Loucy (cell line): ENCODE measurements around the gene C3orf20.

Experiments used
- H2AFZ ChIP-seq: fragments of 200-600 bp; sonication (generic); 2 replicates; pipeline ENCODE4 v1.6.0; 2016; ENCODE audit warnings: antibody characterized with exemption, mild to moderate bottlenecking, low read length, moderate library complexity
- H3F3A ChIP-seq: fragments of 200-600 bp; 2 replicates; pipeline ENCODE4 v1.6.0; 2016; ENCODE audit warnings: antibody characterized with exemption, low read depth, mild to moderate bottlenecking
- H3K27me3 ChIP-seq: fragments of 200-600 bp; sonication (generic); 2 replicates; pipeline ENCODE4 v1.6.1; 2014; ENCODE audit warnings: low read length, mild to moderate bottlenecking; ENCODE audit not compliant: insufficient read depth, poor library complexity, severe bottlenecking
- H3K36me3 ChIP-seq: fragments of 200-600 bp; sonication (generic); 2 replicates; pipeline ENCODE4 v1.6.1; 2016; ENCODE audit warnings: low read length; ENCODE audit not compliant: insufficient read depth
- H3K4me1 ChIP-seq: fragments of 200-600 bp; sonication (generic); 2 replicates; pipeline ENCODE4 v1.5.1; 2014; ENCODE audit warnings: low read length, mild to moderate bottlenecking; ENCODE audit not compliant: insufficient read depth, poor library complexity, severe bottlenecking
- H3K4me2 ChIP-seq: fragments of 200-600 bp; sonication (generic); 2 replicates; pipeline ENCODE4 v1.6.0; 2014; ENCODE audit warnings: antibody characterized with exemption, low read length, low read depth, mild to moderate bottlenecking; ENCODE audit not compliant: poor library complexity, severe bottlenecking
- H3K4me3 ChIP-seq: fragments of 200-600 bp; sonication (generic); 2 replicates; pipeline ENCODE4 v1.5.1; 2014; ENCODE audit warnings: low read length, mild to moderate bottlenecking, mixed read lengths; ENCODE audit not compliant: poor library complexity, severe bottlenecking
- H3K79me2 ChIP-seq: fragments of 200-600 bp; sonication (generic); 2 replicates; pipeline ENCODE4 v1.6.1; 2014; ENCODE audit warnings: low read length; ENCODE audit not compliant: insufficient read depth
- H3K9ac ChIP-seq: fragments of 200-600 bp; sonication (generic); 2 replicates; pipeline ENCODE4 v1.6.0; 2014; ENCODE audit warnings: mild to moderate bottlenecking, low read depth, low read length, moderate library complexity; ENCODE audit not compliant: poor library complexity, severe bottlenecking
- H3K9me2 ChIP-seq: fragments of 200-600 bp; sonication (generic); replicated peaks from 2 replicates; pipeline ENCODE4 v1.6.1; 2016; ENCODE audit warnings: low read depth, low read length, mixed read lengths
- H3K9me3 ChIP-seq: fragments of 200-600 bp; sonication (generic); 2 replicates; pipeline ENCODE4 v1.6.1; 2014; ENCODE audit warnings: mild to moderate bottlenecking, antibody characterized with exemption, low read length, low read depth; ENCODE audit not compliant: insufficient read depth
- H4K20me1 ChIP-seq: fragments of 200-600 bp; sonication (generic); 2 replicates; pipeline ENCODE4 v1.6.0; 2014; ENCODE audit warnings: antibody characterized with exemption, low read length, mild to moderate bottlenecking; ENCODE audit not compliant: insufficient read depth, poor library complexity, severe bottlenecking
- CTCF ChIP-seq: fragments of 200-600 bp; sonication (generic); conservative IDR thresholded peaks from 2 replicates; pipeline ENCODE4 v1.5.1; 2014; ENCODE audit warnings: mild to moderate bottlenecking, antibody characterized with exemption, low read length
- EZH2phosphoT487 ChIP-seq: fragments of 200-600 bp; IDR thresholded peaks from 2 replicates; pipeline ENCODE4 v1.6.1; 2018; ENCODE audit warnings: antibody characterized with exemption, mild to moderate bottlenecking, moderate library complexity, borderline replicate concordance

C3orf20 gene

DNA sequence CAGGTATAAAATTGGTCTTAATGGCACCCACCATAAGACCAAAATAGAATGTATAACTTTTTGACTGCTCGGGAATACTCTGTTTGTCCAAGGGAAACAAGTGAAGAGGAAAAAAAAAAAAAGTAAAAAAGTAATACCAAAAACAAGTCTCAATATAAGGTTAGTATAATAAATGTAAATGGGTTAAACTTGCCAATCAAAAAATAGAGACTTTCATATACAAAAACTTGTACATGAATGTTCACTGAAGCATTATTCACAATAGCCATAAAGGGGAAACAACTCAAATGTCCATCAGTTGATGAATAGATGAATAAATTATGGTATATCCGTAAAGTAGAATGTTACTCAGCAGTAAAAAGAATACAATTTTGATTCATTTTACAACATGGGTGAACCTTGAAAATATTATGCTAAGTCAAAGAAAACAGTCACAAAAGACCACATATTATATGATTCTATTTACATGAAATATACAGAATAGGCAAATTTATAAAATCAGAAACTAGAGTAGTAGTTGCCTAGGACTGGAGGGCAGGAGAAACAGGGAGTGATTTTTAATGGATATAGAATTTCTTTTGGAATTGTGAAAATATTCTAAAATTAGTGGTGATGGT lies 104.2 kb downstream of the C3orf20 start:
- Histone ChIP-seq H3K9me3 (no peaks in the 10 kb centered on the region), H3K4me2 (no peak overlapping the region), H3K79me2 (no peaks in the 10 kb centered on the region), H2AFZ (no peak overlapping the region), H3K36me3 (no peaks in the 10 kb centered on the region), H3K9ac (no peak overlapping the region), H3K27me3 (no peaks in the 10 kb centered on the region), H3K4me1 (no peaks in the 10 kb centered on the region), H4K20me1 (no peaks in the 10 kb centered on the region), H3F3A (no peaks in the 10 kb centered on the region), H3K9me2 (no peaks in the 10 kb centered on the region), H3K4me3 (no peak overlapping the region)
- no peak for TF ChIP-seq EZH2phosphoT487
- no peak for TF ChIP-seq CTCF

DNA sequence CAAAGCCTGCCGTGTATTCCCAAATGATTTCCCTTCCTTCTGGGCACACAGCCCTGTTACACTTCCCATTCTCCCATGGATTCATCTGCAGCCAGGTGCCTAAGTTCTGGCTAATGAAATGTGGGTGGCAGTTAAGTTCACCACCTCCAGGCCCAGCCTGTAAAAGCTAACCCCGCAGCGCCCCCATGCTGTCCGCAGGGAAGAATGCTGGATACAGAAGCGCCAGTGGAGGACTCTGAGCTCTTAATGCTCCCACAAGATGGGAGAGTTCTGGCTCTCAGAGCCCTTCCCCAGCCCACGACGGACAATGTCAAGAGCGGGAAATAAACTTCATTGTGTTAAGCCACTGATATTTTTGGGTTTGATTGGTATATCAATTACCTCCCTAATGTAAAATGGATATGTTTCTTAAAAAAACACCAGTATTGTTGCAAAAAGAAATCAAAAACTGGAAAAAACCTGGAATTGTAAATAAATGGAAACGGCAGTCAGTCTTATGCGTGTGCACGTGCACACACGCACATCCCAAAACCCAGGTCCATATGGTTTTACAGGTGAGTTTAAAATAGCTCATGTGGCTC lies 106.1 kb downstream of the C3orf20 start:
- H4K20me1 ChIP-seq, result no peaks in the 10 kb centered on the region

DNA sequence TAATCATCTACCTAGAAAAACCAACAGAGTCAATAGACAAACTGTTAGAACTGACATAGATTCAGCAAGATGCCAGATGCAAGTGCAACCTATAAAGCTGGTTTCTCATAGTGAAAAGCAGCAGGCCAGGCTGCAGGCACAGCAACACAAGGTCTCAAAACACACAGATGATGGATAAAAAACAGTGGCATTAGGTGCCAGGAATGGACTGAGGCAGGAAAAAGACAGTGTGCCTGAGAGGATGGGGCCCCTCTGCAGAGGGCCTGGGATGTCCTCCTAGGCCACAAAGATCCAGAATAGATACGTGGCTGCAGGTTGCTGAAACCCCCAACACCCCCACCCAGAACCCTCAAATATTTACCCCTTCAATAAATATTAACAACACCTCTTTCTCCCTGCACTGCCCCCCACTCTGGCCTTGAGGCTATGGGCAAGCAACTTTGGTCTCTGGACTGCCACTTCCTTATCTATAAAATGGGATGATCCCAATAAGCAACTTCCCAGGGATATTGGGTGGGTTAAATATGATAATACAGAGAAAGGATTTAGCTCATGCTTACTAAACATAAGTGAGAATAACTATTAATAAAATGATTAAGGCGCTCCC lies 108.6 kb downstream of the C3orf20 start:
- Histone ChIP-seq H3K4me3 (no peak overlapping the region), H2AFZ (no peak overlapping the region), H3K79me2 (no peaks in the 10 kb centered on the region), H3K9ac (no peak overlapping the region), H3K4me1 (no peaks in the 10 kb centered on the region), H3K27me3 (no peaks in the 10 kb centered on the region), H3K9me2 (no peaks in the 10 kb centered on the region), H3K4me2 (no peak overlapping the region), H3K9me3 (no peaks in the 10 kb centered on the region; the same call in 1 of the 2 replicates), H3K36me3 (no peaks in the 10 kb centered on the region), H3F3A (no peaks in the 10 kb centered on the region), H4K20me1 (no peaks in the 10 kb centered on the region)
- TF ChIP-seq EZH2phosphoT487 (no peak), CTCF (no peak)

More for the DNA sequence above, 106.1 kb downstream of the C3orf20 start:
- no peaks in the 10 kb centered on the region for H3K9me2 ChIP-seq
- no peaks in the 10 kb centered on the region for H3K4me1 ChIP-seq
- H3K36me3 ChIP-seq, result no peaks in the 10 kb centered on the region
- no peaks in the 10 kb centered on the region for H3F3A ChIP-seq
- no peak overlapping the region for H3K4me3 ChIP-seq
- H3K9me3 ChIP-seq, result no peaks in the 10 kb centered on the region
- no peak for TF ChIP-seq EZH2phosphoT487
- TF ChIP-seq CTCF, result peak; percentile 59
- H3K27me3 ChIP-seq, result no peaks in the 10 kb centered on the region
- H3K79me2 ChIP-seq, result no peaks in the 10 kb centered on the region
- H3K4me2 ChIP-seq, result no peak overlapping the region
- no peak overlapping the region for H3K9ac ChIP-seq
- no peak overlapping the region for H2AFZ ChIP-seq
